GM12892 (cell line): ENCODE data around the gene SIRT2.

ENCODE experiments used
- POLR2A ChIP-seq: IDR thresholded peaks from 2 replicates; pipeline ENCODE4 v1.6.1; 2011; ENCODE audit warnings: low read depth, low read length, control low read depth
- POLR2AphosphoS5 ChIP-seq: IDR thresholded peaks from 2 replicates; pipeline ENCODE4 v1.6.1; 2011; ENCODE audit warnings: low read depth, low read length, control low read depth

DNA sequence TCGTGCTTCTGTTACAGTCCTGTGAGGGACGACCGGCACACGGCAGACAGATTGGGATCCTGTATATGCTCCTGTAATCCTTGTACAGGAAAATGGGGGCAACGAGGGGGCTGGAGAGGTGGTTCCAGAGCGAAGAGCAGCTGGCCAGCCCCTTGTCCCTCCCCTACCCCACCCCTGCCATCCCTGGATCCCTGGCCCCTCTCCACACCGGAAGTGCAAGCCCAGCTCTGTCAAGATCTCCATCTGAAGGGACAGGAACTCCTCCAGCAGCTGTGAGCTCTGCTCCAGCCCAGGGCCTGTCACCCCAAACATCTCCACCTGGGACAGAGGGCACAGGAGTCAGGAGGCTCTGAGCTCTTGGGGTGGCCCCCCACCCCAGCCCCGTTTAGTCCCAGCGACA is 18.1 kb upstream of the SIRT2 start:
- no peak for TF ChIP-seq POLR2A
- TF ChIP-seq POLR2AphosphoS5: no peak
